Breast epithelium (tissue), 3 donors: ENCODE results near the gene CLCN1.

Source experiments
- CTCF ChIP-seq, 3 donors: fragments of 450-650 bp; IDR thresholded peaks; one replicate each; pipeline ENCODE4 v1.5.1; 2016 to 2017; ENCODE audit warnings: antibody characterized with exemption in 3 of 3, mild to moderate bottlenecking in 3 of 3, moderate library complexity in 3 of 3
- POLR2AphosphoS5 ChIP-seq, 3 donors: sonication (generic); formaldehyde crosslinking; IDR thresholded peaks; one replicate each; pipeline ENCODE4 v1.6.1; 2017; ENCODE audit warnings: antibody characterized with exemption in 3 of 3

DNA sequence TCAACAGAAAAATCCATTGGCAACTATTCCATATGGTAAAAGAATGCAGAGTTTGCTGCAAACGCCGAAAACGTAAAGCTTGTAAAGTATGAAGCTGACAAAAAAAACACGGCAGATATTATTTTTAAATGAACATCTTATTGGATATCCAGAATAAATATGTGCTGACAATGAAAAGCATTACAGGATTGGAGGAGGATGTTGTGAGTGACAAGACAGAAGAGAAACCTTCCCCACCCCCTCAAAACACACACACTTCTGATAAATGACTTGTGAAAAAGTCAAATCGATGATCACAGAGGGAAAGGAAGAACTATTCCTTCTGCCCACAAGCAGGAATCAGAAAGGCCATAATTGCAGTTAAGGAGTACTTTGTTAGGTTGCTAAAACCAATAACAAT, 32.0 kb downstream of the CLCN1 start:
- TF ChIP-seq CTCF (IDR thresholded peaks at IDR 0.05) (no peak), POLR2AphosphoS5 (IDR thresholded peaks at IDR 0.05) (no peak)
